WTC11 (cell line): ENCODE results near the gene TMEM178B. TPM values are rescaled to one million over a fixed set of nuclear protein-coding genes. Genes with fewer than 3 reads are reported as not detected.

Source experiments
- ATAC-seq: fragments of 200-7000 bp; cut with Tn5 transposase; 2 replicates; pipeline ENCODE4 v1.10.0; 2021; ENCODE audit warnings: mild to moderate bottlenecking, moderate library complexity
- CTCF ChIA-PET: fragments of 300-600 bp; sonication (Branson Sonifier 250); formaldehyde crosslinking; loops from one replicate; lab custom pipeline; 2021; ENCODE audit warnings: antibody characterized with exemption; lab: Charles Lee
- POLR2A ChIA-PET: fragments of 350-600 bp; sonication (Branson Sonifier 250); formaldehyde crosslinking; loops from one replicate; lab custom pipeline; 2021; ENCODE audit warnings: antibody characterized with exemption; lab: Charles Lee
- DNase-seq: peaks from one replicate; pipeline ENCODE4 v3.0.0; 2021; ENCODE audit warnings: low spot score
- H3K27ac Mint-ChIP-seq: 2 replicates; pipeline ENCODE4 v1.8.0; 2021; ENCODE audit warnings: mixed read lengths
- H3K27me3 Mint-ChIP-seq: 2 replicates; pipeline ENCODE4 v1.8.0; 2021; ENCODE audit warnings: low read depth, mild to moderate bottlenecking, moderate library complexity, mixed read lengths
- H3K36me3 Mint-ChIP-seq: 2 replicates; pipeline ENCODE4 v1.8.0; 2021; ENCODE audit warnings: mixed read lengths
- H3K4me1 Mint-ChIP-seq: 2 replicates; pipeline ENCODE4 v1.8.0; 2022; ENCODE audit warnings: mixed read lengths
- H3K4me3 Mint-ChIP-seq: 2 replicates; pipeline ENCODE4 v1.8.0; 2021; ENCODE audit warnings: mild to moderate bottlenecking, moderate library complexity, mixed read lengths
- H3K9me3 Mint-ChIP-seq: 2 replicates; pipeline ENCODE4 v1.8.0; 2021; ENCODE audit warnings: mixed read lengths
- AR ChIP-seq: fragments of 250-450 bp; sonication (Bioruptor Pico); IDR thresholded peaks from 2 replicates; pipeline ENCODE4 v1.9.0; 2021; ENCODE audit warnings: mild to moderate bottlenecking
- ATF2 ChIP-seq: sonication (generic); formaldehyde crosslinking; IDR thresholded peaks from 2 replicates; pipeline ENCODE4 v1.8.1; 2022; ENCODE audit warnings: low read depth, missing genetic modification reagents, borderline replicate concordance
- CTCF ChIP-seq: fragments of 200-600 bp; IDR thresholded peaks from 2 replicates; pipeline ENCODE4 v1.8.0; 2022; ENCODE audit warnings: antibody characterized with exemption
- ELF4 ChIP-seq: sonication (generic); formaldehyde crosslinking; IDR thresholded peaks from 2 replicates; pipeline ENCODE4 v1.8.1; 2022; ENCODE audit warnings: low read depth, mild to moderate bottlenecking, moderate library complexity, missing genetic modification reagents
- EMX1 ChIP-seq: fragments of 250-450 bp; sonication (Bioruptor Pico); IDR thresholded peaks from 2 replicates; pipeline ENCODE4 v1.8.0; 2021; ENCODE audit warnings: mild to moderate bottlenecking
- FOXJ3 ChIP-seq: sonication (generic); formaldehyde crosslinking; IDR thresholded peaks from 2 replicates; pipeline ENCODE4 v1.9.0; 2021; ENCODE audit warnings: missing genetic modification reagents, mild to moderate bottlenecking, borderline replicate concordance
- GABPB1 ChIP-seq: sonication (generic); formaldehyde crosslinking; IDR thresholded peaks from 2 replicates; pipeline ENCODE4 v1.8.1; 2023; ENCODE audit warnings: mild to moderate bottlenecking, missing genetic modification reagents
- GTF2I ChIP-seq: fragments of 250-450 bp; sonication (Bioruptor Pico); conservative IDR thresholded peaks from 2 replicates; pipeline ENCODE4 v1.4.0; 2021; ENCODE audit warnings: mild to moderate bottlenecking
- HMGXB4 ChIP-seq: sonication (generic); formaldehyde crosslinking; IDR thresholded peaks from 2 replicates; pipeline ENCODE4 v1.8.1; 2023; ENCODE audit warnings: mild to moderate bottlenecking, moderate library complexity, missing genetic modification reagents
- JUN ChIP-seq: sonication (generic); formaldehyde crosslinking; IDR thresholded peaks from 2 replicates; pipeline ENCODE4 v1.8.0; 2023; ENCODE audit warnings: mild to moderate bottlenecking, missing genetic modification reagents
- NR2C2 ChIP-seq: sonication (generic); formaldehyde crosslinking; IDR thresholded peaks from 2 replicates; pipeline ENCODE4 v1.8.0; 2022; ENCODE audit warnings: mild to moderate bottlenecking, missing genetic modification reagents
- PREB ChIP-seq: sonication (generic); formaldehyde crosslinking; IDR thresholded peaks from 2 replicates; pipeline ENCODE4 v1.8.1; 2022; ENCODE audit warnings: mild to moderate bottlenecking, missing genetic modification reagents, moderate library complexity, borderline replicate concordance
- SMAD3 ChIP-seq: sonication (generic); formaldehyde crosslinking; IDR thresholded peaks from 2 replicates; pipeline ENCODE4 v1.8.0; 2022; ENCODE audit warnings: missing genetic modification reagents, mild to moderate bottlenecking, borderline replicate concordance
- TEAD4 ChIP-seq: sonication (generic); formaldehyde crosslinking; IDR thresholded peaks from 2 replicates; pipeline ENCODE4 v1.8.0; 2022; ENCODE audit warnings: mild to moderate bottlenecking, missing genetic modification reagents
- ZNF425 ChIP-seq: fragments of 250-450 bp; sonication (Bioruptor Pico); conservative IDR thresholded peaks from 2 replicates; pipeline ENCODE4 v1.9.0; 2021; ENCODE audit warnings: mild to moderate bottlenecking
- ZNF512 ChIP-seq: sonication (generic); formaldehyde crosslinking; IDR thresholded peaks from 2 replicates; pipeline ENCODE4 v1.8.1; 2022; ENCODE audit warnings: missing genetic modification reagents, borderline replicate concordance
- ZNF671 ChIP-seq: fragments of 250-450 bp; sonication (Bioruptor Pico); IDR thresholded peaks from 2 replicates; pipeline ENCODE4 v1.8.0; 2021; ENCODE audit warnings: mild to moderate bottlenecking
- total RNA-seq: library from RNA; stranded (reverse); gene quantifications from 3 replicates; pipeline ENCODE4 v1.2.3, GENCODE V29; 2021

Gene TMEM178B
- total RNA-seq, 1 experiment from 2014 or later, result 20.4 TPM

GRCh38 chr7:141433698-141434097 is 359.8 kb downstream of the TMEM178B start (continued):
- TF ChIP-seq NR2C2 (CRISPR knock-in tag) (no peak), ATF2 (CRISPR knock-in tag) (no peak), ZNF425 (no peak), FOXJ3 (no peak)
- TF ChIP-seq, all 79 proteins: peak for 0

GRCh38 chr7:141436139-141436538 is 362.3 kb downstream of the TMEM178B start:
- peak overlapping the region; percentile 69 for H3K27ac Mint-ChIP-seq
- ChIA-PET POLR2A (no interaction called here), CTCF (interaction anchor here (0.8 to 1.4 kb wide), 2 partner anchors 17 to 97 kb away, joined by 3 read pairs; no protein-coding TSS in a partner anchor)
- H3K4me3 Mint-ChIP-seq, result no peak overlapping the region
- H3K27me3 Mint-ChIP-seq, result no peaks in the 10 kb centered on the region
- ATAC-seq, result no peak
- 0 out of 2 replicates have a peak, but pooled peaks cover 3% of the 10 kb centered on the region for H3K9me3 Mint-ChIP-seq
- peaks cover 60% of the 10 kb centered on the region for H3K4me1 Mint-ChIP-seq
- no peak for TF ChIP-seq ZNF671 (CRISPR knock-in tag)
- TF ChIP-seq ZNF425, result no peak
- TF ChIP-seq ZNF512 (CRISPR knock-in tag), result no peak
- TF ChIP-seq GABPB1 (CRISPR knock-in tag), result no peak
- no peak for DNase-seq
- peaks cover 8% of the 10 kb centered on the region; the same call in 1 of the 2 replicates for H3K36me3 Mint-ChIP-seq

GRCh38 chr7:141436575-141437075 is 362.8 kb downstream of the TMEM178B start:
- ATAC-seq, result no peak
- ChIA-PET CTCF (interaction anchor here (0.8 to 1.4 kb wide), 2 partner anchors 17 to 97 kb away, joined by 3 read pairs; no protein-coding TSS in a partner anchor), POLR2A (no interaction called here)
- TF ChIP-seq SMAD3, result no peak
- no peak for TF ChIP-seq EMX1 (CRISPR knock-in tag)
- TF ChIP-seq PREB (CRISPR knock-in tag), result no peak
- TF ChIP-seq HMGXB4 (CRISPR knock-in tag), result no peak
- TF ChIP-seq TEAD4 (CRISPR knock-in tag), result no peak
- TF ChIP-seq CTCF, result no peak
- no peak for TF ChIP-seq GTF2I (CRISPR knock-in tag)
- TF ChIP-seq JUN (CRISPR knock-in tag), result no peak
- TF ChIP-seq ELF4 (CRISPR knock-in tag), result no peak
- TF ChIP-seq AR (CRISPR knock-in tag), result no peak

More at GRCh38 chr7:141436575-141437075, 362.8 kb downstream of the TMEM178B start:
- Mint-ChIP-seq H3K4me3 (no peak overlapping the region), H3K9me3 (0 out of 2 replicates have a peak, but pooled peaks cover 3% of the 10 kb centered on the region), H3K27me3 (no peaks in the 10 kb centered on the region), H3K36me3 (peaks cover 8% of the 10 kb centered on the region; the same call in 1 of the 2 replicates), H3K4me1 (peaks cover 55% of the 10 kb centered on the region), H3K27ac (peak overlapping the region; percentile 69; the same call in 1 of the 2 replicates)
- DNase-seq, result no peak
